ENCODE data around the gene PCDHB8. TPM values are rescaled to one million over a fixed set of nuclear protein-coding genes. Genes with fewer than 3 reads are reported as not detected.
"Not testable (repeated sequence)": the region's sequence is repeated elsewhere in the genome, so short reads cannot be mapped to it uniquely, and the experiment has no call there.

PCDHB8 gene
- total RNA-seq, 1 donor from 2014 or later = 2.4 TPM

- Mint-ChIP-seq H3K27me3 (ENCODE audit: low read depth) (no peaks in the 10 kb centered on the region), H3K9me3 (peaks cover 69% of the 10 kb centered on the region), H3K36me3 (peaks cover 60% of the 10 kb centered on the region), H3K4me3 (peak within 1 kb of the TSS; percentile 53), H3K27ac (no peak within 1 kb of the TSS), H3K4me1 (no peaks in the 10 kb centered on the region)
- TF ChIP-seq CTCF (IDR thresholded peaks at IDR 0.05; ENCODE audit: unreplicated experiment) = no peak
- no peak for DNase-seq (ENCODE audit: low spot score in 2 of 2, unreplicated experiment in 2 of 2)
Measured at GRCh38 chr5:141223112-141223783, 45.7 kb downstream of the PCDHB8 start, which contains the start of gene PCDHB14. Gene PCDHB14 (plus strand): TSS chr5:141223343. CDS start chr5:141223506, 163 bp downstream.

GRCh38 chr5:141224844-141225243 is 47.3 kb downstream of the PCDHB8 start:
- not testable (repeated sequence) for DNase-seq (ENCODE audit: low spot score in 2 of 2, unreplicated experiment in 2 of 2); H3K4me1 Mint-ChIP-seq; H3K27ac Mint-ChIP-seq; H3K27me3 Mint-ChIP-seq (ENCODE audit: low read depth); H3K4me3 Mint-ChIP-seq
- peaks cover 47% of the 10 kb centered on the region for H3K36me3 Mint-ChIP-seq
- peaks cover 62% of the 10 kb centered on the region for H3K9me3 Mint-ChIP-seq

GRCh38 chr5:141225421-141225820 is 47.8 kb downstream of the PCDHB8 start:
- Mint-ChIP-seq H3K9me3 (peaks cover 60% of the 10 kb centered on the region), H3K36me3 (peaks cover 41% of the 10 kb centered on the region)
- not testable (repeated sequence) for H3K27me3 Mint-ChIP-seq (ENCODE audit: low read depth); DNase-seq (ENCODE audit: low spot score in 2 of 2, unreplicated experiment in 2 of 2); H3K4me1 Mint-ChIP-seq; H3K27ac Mint-ChIP-seq; H3K4me3 Mint-ChIP-seq

Other genes starting within 250 kb of the PCDHB8 start
- 12.1 to 12.7 TPM (median 12.4 TPM) in 3 replicates for gene PCDHAC2, start 211.3 kb upstream of the PCDHB8 start, total RNA-seq
- gene PCDHB1, start 126.4 kb upstream of the PCDHB8 start, total RNA-seq = 0.16 to 0.18 TPM (median 0.16 TPM) in 3 replicates
- 116 to 127 TPM (median 118 TPM) in 3 replicates for gene PCDHB2, start 83.2 kb upstream of the PCDHB8 start, total RNA-seq
- gene PCDHB3, start 77.3 kb upstream of the PCDHB8 start, total RNA-seq = 19.2 to 21.6 TPM (median 19.8 TPM) in 3 replicates
- 7.9 to 8.6 TPM (median 8.0 TPM) in 3 replicates for gene PCDHB4, start 56.0 kb upstream of the PCDHB8 start, total RNA-seq
- gene PCDHB5, start 42.6 kb upstream of the PCDHB8 start, total RNA-seq = 5.2 to 6.8 TPM (median 6.0 TPM) in 3 replicates
- 1.8 to 2.1 TPM (median 2.1 TPM) in 3 replicates for gene PCDHB6, start 27.7 kb upstream of the PCDHB8 start, total RNA-seq
- 1.4 to 1.8 TPM (median 1.6 TPM) in 3 replicates for gene PCDHB7, start 5.1 kb upstream of the PCDHB8 start, total RNA-seq
- gene PCDHB16, start 4.6 kb downstream of the PCDHB8 start, total RNA-seq = 23.5 to 24.6 TPM (median 24.4 TPM) in 3 replicates
- 14.5 to 16.0 TPM (median 15.1 TPM) in 3 replicates for gene PCDHB9, start 9.4 kb downstream of the PCDHB8 start, total RNA-seq
- gene PCDHB10, start 14.6 kb downstream of the PCDHB8 start, total RNA-seq = 10.8 to 11.9 TPM (median 11.7 TPM) in 3 replicates
- 6.1 to 6.6 TPM (median 6.4 TPM) in 3 replicates for gene PCDHB11, start 21.8 kb downstream of the PCDHB8 start, total RNA-seq
- 5.8 to 6.4 TPM (median 6.1 TPM) in 3 replicates for gene PCDHB12, start 30.9 kb downstream of the PCDHB8 start, total RNA-seq
- gene PCDHB13, start 36.1 kb downstream of the PCDHB8 start, total RNA-seq = 7.8 to 8.0 TPM (median 8.0 TPM) in 3 replicates
- 7.1 to 8.6 TPM (median 7.7 TPM) in 3 replicates for gene PCDHB14, start 45.6 kb downstream of the PCDHB8 start, total RNA-seq
- 2.2 to 2.4 TPM (median 2.3 TPM) in 3 replicates for gene PCDHB15, start 67.6 kb downstream of the PCDHB8 start, total RNA-seq
- 1.3 to 1.6 TPM (median 1.6 TPM) in 3 replicates for gene SLC25A2, start 126.3 kb downstream of the PCDHB8 start, total RNA-seq
- gene TAF7, start 143.0 kb downstream of the PCDHB8 start, total RNA-seq = 97.2 to 103 TPM (median 99.6 TPM) in 3 replicates
- 0.22 to 0.47 TPM (median 0.34 TPM) in 3 replicates for gene PCDHGA1, start 152.7 kb downstream of the PCDHB8 start, total RNA-seq
- gene PCDHGA2, start 161.0 kb downstream of the PCDHB8 start, total RNA-seq = 0.11 to 0.33 TPM (median 0.32 TPM) in 3 replicates
- gene PCDHGA3, start 166.0 kb downstream of the PCDHB8 start, total RNA-seq = 0.07 to 0.16 TPM (median 0.13 TPM) in 3 replicates
- 1.7 to 2.0 TPM (median 2.0 TPM) in 3 replicates for gene PCDHGB1, start 172.3 kb downstream of the PCDHB8 start, total RNA-seq
- gene PCDHGA4, start 177.2 kb downstream of the PCDHB8 start, total RNA-seq = 0.86 to 1.2 TPM (median 1.1 TPM) in 3 replicates
- gene PCDHGB2, start 182.2 kb downstream of the PCDHB8 start, total RNA-seq = 0.86 to 1.3 TPM (median 1.2 TPM) in 3 replicates
- 0.51 to 0.66 TPM (median 0.52 TPM) in 3 replicates for gene PCDHGA5, start 186.4 kb downstream of the PCDHB8 start, total RNA-seq
- gene PCDHGB3, start 192.5 kb downstream of the PCDHB8 start, total RNA-seq = 0.59 to 0.74 TPM (median 0.64 TPM) in 3 replicates
- 0.25 to 0.60 TPM (median 0.57 TPM) in 3 replicates for gene PCDHGA6, start 196.1 kb downstream of the PCDHB8 start, total RNA-seq
- 0.33 to 0.43 TPM (median 0.38 TPM) in 3 replicates for gene PCDHGA7, start 205.0 kb downstream of the PCDHB8 start, total RNA-seq
- 31.0 to 35.5 TPM (median 33.0 TPM) in 3 replicates for gene PCDHGB4, start 209.9 kb downstream of the PCDHB8 start, total RNA-seq
- gene PCDHGA8, start 214.8 kb downstream of the PCDHB8 start, total RNA-seq = 2.6 to 2.9 TPM (median 2.7 TPM) in 3 replicates
- 3.3 to 4.5 TPM (median 3.9 TPM) in 3 replicates for gene PCDHGB5, start 220.2 kb downstream of the PCDHB8 start, total RNA-seq
- gene PCDHGA9, start 225.0 kb downstream of the PCDHB8 start, total RNA-seq = 2.1 to 2.3 TPM (median 2.3 TPM) in 3 replicates
- 74.0 to 76.3 TPM (median 75.7 TPM) in 3 replicates for gene PCDHGB6, start 230.2 kb downstream of the PCDHB8 start, total RNA-seq
- 30.7 to 33.4 TPM (median 32.1 TPM) in 3 replicates for gene PCDHGA10, start 235.2 kb downstream of the PCDHB8 start, total RNA-seq
- 14.1 to 16.4 TPM (median 14.9 TPM) in 3 replicates for gene PCDHGB7, start 239.9 kb downstream of the PCDHB8 start, total RNA-seq
- 5.7 to 6.0 TPM (median 6.0 TPM) in 3 replicates for gene PCDHGA11, start 243.3 kb downstream of the PCDHB8 start, total RNA-seq

All from mesothelial cell of epicardium (in vitro differentiated cells).